HAP-1 (cell line): Measurements from ENCODE around the gene DLEC1.

Source experiments
- DNase-seq, 2 experiments: peaks; one replicate each; pipeline ENCODE4 v3.0.0-alpha.2; 2016 to 2020; ENCODE audit warnings: low spot score in 2 of 2
- H3K27me3 ChIP-seq: fragments of 250-450 bp; sonication (Bioruptor Pico); 2 replicates; pipeline ENCODE4 v1.5.1; 2020; ENCODE audit warnings: low read depth, mild to moderate bottlenecking, moderate library complexity
- H3K36me3 ChIP-seq: fragments of 250-450 bp; sonication (Bioruptor Pico); replicated peaks from 2 replicates; pipeline ENCODE4 v1.5.1; 2020; ENCODE audit warnings: mild to moderate bottlenecking
- H3K4me1 ChIP-seq: fragments of 250-450 bp; sonication (Bioruptor Pico); 2 replicates; pipeline ENCODE4 v1.5.1; 2020; ENCODE audit warnings: mild to moderate bottlenecking
- H3K4me3 ChIP-seq: fragments of 250-450 bp; sonication (Bioruptor Pico); 2 replicates; pipeline ENCODE4 v1.5.1; 2020; ENCODE audit warnings: mild to moderate bottlenecking, moderate library complexity
- H3K9me3 ChIP-seq: fragments of 250-450 bp; sonication (Bioruptor Pico); 2 replicates; pipeline ENCODE4 v1.5.1; 2020; ENCODE audit warnings: mild to moderate bottlenecking, moderate library complexity
- in situ Hi-C: fragments of 300-500 bp; cut with MboI; formaldehyde crosslinking; loops from 3 replicates; pipeline ENCODE4 v1.14.3; 2020; ENCODE audit warnings: low sequenced_read_pairs, inconsistent platforms, mixed read lengths

DLEC1 gene

DNA sequence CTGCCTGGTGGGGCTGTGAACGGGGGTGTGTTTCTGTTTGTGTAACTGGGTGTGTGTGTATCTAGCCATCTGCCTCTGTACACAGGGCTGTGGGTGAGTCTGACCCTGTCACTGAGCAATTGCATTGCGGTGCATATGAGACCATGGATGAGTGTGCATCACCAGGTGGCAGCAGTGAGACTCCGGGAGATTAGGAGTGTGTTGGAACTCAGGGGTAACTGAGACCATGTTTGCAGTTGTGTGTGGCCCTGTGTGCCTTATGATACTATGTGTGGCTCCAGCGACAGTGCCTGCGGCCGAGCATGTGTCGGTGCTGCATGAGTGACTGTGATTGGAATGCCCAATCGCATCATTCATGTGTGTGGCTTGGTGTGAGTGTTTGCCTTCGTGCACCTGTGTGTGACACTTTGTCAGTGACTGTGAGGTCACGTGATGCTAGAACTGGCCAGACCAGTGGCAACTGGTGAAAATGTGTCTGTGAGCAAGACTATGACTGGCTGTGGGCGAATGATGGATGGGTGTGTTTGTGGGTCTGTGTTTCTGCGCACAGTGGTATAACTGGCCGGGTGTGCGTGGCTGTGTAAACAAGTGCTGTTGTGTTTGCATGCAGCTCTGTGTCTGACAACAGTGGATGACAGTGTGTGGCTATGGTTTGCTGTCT lies 34.5 kb upstream of the DLEC1 start:
- Histone ChIP-seq H3K36me3 (peaks cover 21% of the 10 kb centered on the region), H3K4me1 (no peaks in the 10 kb centered on the region), H3K4me3 (no peak overlapping the region), H3K9me3 (no peaks in the 10 kb centered on the region), H3K27me3 (no peaks in the 10 kb centered on the region)
- in situ Hi-C loops: no loop called here
- peak; percentile 29 to 77 for DNase-seq

DNA sequence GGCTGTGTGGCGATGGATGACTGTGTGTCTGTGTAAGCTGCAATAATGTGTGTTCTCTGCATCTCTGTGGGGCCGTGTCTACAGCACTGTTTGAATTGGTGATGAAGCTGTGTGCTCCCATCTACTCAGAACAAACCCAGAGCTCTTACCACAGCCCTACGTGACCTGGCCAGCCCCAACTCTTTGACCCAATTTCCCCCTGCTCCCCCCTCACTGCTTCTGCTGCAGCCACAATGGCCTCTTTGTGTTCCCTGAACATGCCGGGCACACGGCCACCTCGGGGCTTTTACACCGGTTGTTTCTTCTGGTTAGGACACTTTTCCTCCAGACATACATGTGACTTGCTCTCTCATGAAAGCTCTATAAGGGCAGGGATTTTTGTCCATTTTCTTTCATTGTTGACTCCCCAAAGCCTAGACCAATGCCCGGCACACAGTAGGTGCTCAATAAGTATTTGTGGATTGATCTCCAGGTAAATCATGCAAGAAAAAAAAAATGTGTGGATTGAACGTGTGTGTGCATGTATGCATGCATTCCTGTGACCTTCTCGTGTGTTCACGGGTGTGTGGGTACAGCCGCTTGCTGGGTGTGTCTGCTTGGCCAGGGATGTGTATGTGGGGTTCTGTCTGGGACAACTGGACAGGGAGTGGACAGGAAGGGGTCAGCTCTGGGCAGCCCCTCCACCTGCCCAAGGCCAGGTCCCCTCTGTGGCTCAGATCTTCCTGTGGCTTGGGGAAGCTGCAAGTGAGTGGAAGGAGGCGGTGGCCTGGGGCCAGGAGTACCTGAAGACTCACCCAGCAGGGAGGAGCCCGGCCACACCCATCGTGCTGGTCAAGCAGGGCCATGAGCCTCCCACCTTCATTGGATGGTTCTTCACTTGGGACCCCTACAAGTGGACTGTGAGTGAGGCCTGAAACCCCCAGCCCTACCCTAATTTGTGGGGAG lies 33.7 kb upstream of the DLEC1 start:
- H3K4me3 ChIP-seq: no peak overlapping the region
- DNase-seq: no peak
- H3K36me3 ChIP-seq: peaks cover 18% of the 10 kb centered on the region
- in situ Hi-C loops: no loop called here
- H3K9me3 ChIP-seq: no peaks in the 10 kb centered on the region
- no peaks in the 10 kb centered on the region for H3K27me3 ChIP-seq
- H3K4me1 ChIP-seq: no peaks in the 10 kb centered on the region

DNA sequence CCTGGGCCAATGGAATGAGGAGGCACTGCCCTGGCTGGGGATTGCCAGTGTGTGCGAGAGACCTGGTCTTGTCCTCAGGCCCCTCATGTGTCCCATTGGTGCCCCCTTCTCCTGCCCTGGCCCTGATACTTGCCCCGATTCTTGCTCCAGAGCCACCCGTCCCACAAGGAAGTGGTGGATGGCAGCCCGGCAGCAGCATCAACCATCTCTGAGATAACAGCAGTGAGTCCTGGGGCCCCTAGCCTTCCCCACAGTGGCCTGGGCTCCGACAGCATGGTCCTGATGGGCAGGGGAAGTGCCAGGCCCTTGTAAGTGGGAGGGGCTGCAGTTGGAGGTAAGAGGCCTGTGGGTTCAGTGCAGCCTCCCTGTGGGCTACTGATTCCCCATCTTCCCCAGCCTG lies 33.0 kb upstream of the DLEC1 start:
- DNase-seq: no peak
- Histone ChIP-seq H3K27me3 (no peaks in the 10 kb centered on the region), H3K36me3 (peaks cover 18% of the 10 kb centered on the region), H3K9me3 (no peaks in the 10 kb centered on the region), H3K4me3 (no peak overlapping the region), H3K4me1 (no peaks in the 10 kb centered on the region)
- in situ Hi-C loops: no loop called here

DNA sequence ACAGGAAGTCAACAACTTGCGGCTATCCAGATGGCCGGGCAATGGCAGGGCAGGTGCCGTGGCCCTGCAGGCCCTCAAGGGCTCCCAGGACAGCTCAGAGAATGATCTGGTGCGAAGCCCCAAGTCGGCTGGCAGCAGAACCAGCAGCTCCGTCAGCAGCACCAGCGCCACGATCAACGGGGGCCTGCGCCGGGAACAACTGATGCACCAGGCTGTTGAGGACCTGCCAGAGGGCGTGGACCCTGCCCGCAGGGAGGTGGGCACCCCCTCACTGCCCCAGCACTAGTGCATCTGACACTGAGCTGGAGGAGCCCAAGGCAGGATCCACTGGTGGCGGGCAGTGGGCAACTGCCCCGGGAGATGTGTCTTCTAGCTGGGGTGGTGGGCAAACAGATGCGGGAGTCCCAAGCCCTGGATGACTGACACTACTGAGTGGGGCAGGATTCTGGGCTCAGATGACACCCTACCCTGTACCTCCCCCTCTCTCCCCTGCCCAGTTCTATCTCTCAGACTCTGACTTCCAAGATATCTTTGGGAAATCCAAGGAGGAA lies 32.5 kb upstream of the DLEC1 start:
- peaks cover 18% of the 10 kb centered on the region for H3K36me3 ChIP-seq
- H3K27me3 ChIP-seq: no peaks in the 10 kb centered on the region
- DNase-seq: no peak
- no peaks in the 10 kb centered on the region for H3K4me1 ChIP-seq
- H3K4me3 ChIP-seq: no peak overlapping the region
- in situ Hi-C loops: no loop called here
- H3K9me3 ChIP-seq: no peaks in the 10 kb centered on the region

DNA sequence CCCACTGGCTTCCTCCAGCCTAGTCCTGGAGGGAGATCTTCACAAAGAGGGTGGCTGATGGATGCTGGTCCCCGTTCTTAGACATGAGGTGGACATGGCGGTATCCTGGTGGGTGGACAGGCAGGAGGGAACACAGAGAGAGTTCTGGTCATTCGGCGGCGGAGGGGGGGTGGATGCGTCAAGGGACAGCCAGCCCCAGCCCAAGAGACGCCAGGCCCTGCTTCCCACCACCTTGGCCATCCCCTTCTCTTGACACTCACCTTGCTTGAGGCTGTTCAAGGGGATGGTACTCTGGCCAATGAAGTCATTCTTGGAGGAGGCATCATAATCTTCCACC lies 31.3 kb upstream of the DLEC1 start:
- no peaks in the 10 kb centered on the region for H3K27me3 ChIP-seq
- no peak overlapping the region for H3K4me3 ChIP-seq
- no peaks in the 10 kb centered on the region for H3K4me1 ChIP-seq
- in situ Hi-C loops: no loop called here
- DNase-seq: no peak
- H3K36me3 ChIP-seq: peaks cover 15% of the 10 kb centered on the region
- no peaks in the 10 kb centered on the region for H3K9me3 ChIP-seq

DNA sequence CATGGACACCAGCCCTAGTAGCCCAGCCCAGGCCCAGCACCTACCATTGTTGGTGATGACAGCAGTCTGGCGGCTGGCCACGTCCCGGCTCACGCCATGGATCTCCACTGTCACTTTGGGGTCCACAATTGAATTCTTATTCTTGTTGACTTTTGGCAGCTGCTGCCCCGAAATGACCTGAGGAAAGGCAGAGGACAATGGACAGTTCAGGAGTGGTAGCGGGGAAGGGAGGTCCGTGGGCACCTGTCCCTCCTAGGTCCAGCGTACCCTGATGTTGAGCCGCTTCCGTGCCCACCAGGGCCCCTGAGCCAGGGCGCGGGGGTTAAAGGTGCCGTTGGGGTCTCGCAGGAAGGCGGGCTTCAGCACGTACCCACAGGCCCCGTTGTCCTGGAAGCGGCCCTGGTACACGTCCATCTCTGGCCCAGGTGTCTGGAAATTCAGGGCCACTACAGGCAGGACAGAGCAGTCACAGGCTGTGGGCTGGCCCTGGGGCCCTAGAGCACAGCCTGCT lies 30.8 kb upstream of the DLEC1 start:
- peaks cover 10% of the 10 kb centered on the region for H3K36me3 ChIP-seq
- H3K27me3 ChIP-seq: no peaks in the 10 kb centered on the region
- in situ Hi-C loops: no loop called here
- no peaks in the 10 kb centered on the region for H3K4me1 ChIP-seq
- no peak for DNase-seq
- no peaks in the 10 kb centered on the region for H3K9me3 ChIP-seq
- no peak overlapping the region for H3K4me3 ChIP-seq

DNA sequence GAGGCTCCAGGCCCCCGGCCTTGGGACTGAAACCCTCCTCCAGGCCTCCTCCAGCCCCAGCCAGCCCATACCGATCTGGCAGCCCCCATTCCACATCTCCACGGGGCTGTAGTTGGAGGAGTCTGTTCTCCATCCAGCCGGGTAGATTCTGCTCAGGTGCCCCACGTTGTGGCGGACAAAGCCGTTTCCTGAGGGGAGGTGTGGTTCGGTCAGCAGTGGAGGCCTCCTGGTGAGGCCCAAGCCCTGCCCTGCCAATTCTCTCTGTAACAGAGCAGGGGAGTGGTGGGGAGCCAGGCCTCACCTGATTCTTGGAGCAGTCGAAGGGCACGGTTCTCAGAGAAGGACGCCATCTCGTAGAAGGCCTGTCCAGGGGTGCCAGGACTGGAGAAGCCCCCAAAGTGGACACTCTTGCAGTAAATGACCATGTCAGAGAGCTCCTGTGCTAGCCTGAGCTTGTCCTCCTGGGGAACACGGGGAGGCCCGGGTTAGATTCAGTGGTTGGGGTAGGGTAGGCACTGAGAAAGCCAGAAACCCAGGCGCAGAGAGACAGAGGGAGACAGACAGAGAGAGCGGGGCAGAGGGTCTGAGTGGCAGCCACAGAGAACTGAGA lies 29.9 kb upstream of the DLEC1 start:
- Histone ChIP-seq H3K4me1 (no peaks in the 10 kb centered on the region), H3K36me3 (peaks cover 13% of the 10 kb centered on the region), H3K9me3 (no peaks in the 10 kb centered on the region), H3K4me3 (no peak overlapping the region), H3K27me3 (no peaks in the 10 kb centered on the region)
- DNase-seq: no peak
- in situ Hi-C loops: no loop called here

DNA sequence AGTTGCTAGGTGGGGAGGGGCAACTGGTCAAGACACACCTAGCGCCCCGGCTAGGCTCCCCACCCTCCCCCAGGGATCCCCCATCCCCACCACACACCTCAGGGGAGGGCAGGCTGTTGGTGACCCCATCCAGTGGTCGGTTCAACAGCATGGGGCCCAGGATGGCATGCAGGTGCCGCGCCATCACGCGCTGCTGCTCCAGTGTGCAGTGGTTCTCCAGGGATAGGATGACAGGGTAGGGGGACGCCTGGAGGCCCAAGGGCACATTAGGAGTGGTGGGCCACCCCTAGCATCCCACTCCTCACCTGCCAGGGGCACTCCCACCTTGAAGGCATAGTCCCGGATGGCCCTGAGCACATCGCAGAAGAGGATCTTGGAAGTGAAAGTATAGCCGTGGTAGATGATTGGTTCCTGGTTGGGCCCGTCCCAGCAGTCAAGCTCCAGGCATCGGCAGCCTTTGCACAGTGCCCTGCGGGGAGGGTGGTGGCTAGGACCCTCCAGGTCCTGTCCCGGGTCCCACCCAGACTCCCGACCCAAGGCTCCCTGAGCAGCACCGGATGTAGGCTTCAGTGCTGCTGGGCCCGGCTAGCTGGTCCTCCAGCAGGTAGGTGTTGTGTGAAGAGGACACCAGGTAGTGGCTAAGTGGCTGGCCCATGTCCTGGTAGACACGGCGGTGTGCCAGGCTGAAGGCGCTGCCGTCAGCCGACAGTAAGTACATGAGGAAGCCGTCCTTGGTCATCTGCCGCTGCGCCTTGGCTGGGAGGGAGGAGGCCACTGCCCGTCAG lies 29.0 kb upstream of the DLEC1 start:
- no peak for DNase-seq
- Histone ChIP-seq H3K9me3 (no peaks in the 10 kb centered on the region), H3K27me3 (no peaks in the 10 kb centered on the region), H3K36me3 (peaks cover 13% of the 10 kb centered on the region), H3K4me3 (no peak overlapping the region), H3K4me1 (no peaks in the 10 kb centered on the region)
- in situ Hi-C loops: no loop called here

DNA sequence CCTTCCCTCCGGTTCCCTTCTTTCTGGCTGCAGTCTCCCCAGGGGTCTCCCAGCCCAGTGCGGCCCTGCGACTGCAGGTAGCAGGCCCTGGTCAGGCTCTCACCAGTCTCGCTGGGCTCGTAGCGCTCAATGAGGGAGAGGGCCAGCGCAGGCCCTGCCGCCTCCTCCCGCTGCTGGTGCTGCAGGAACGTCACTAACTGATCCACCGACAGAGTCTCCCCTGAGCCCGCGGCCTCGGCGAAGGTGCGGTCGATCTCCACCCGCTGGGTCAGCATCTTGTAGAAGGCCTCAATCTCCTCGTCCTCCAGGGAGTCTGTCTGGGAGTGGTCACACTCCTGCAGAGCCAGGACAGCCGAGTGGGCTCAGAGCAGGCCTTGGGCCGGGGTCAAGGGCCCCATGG lies 27.9 kb upstream of the DLEC1 start:
- Histone ChIP-seq H3K4me3 (no peak overlapping the region), H3K9me3 (no peaks in the 10 kb centered on the region), H3K36me3 (peaks cover 16% of the 10 kb centered on the region), H3K27me3 (no peaks in the 10 kb centered on the region), H3K4me1 (no peaks in the 10 kb centered on the region)
- in situ Hi-C loops: no loop called here
- DNase-seq: no peak

DNA sequence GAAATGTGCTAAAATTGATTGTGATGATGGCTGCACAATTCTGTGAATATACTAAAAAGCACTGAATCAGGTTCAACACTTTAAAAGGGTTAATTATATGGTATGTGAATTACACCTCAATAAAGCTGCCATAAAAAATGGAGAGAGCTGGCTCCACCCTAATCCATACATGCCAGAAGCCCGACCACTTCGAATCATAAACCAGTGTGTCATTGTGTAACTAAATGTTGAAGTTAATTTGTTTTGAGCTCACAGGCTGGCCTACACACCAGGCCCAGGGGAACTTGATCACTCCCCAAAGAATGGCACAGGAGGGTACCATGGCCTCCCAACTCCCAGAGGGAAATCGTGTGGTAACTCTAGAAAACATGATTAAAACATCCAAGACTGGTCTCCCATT lies 23.5 kb upstream of the DLEC1 start:
- H3K4me3 ChIP-seq: no peak overlapping the region
- peaks cover 6% of the 10 kb centered on the region for H3K36me3 ChIP-seq
- H3K27me3 ChIP-seq: no peaks in the 10 kb centered on the region
- no peaks in the 10 kb centered on the region for H3K9me3 ChIP-seq
- H3K4me1 ChIP-seq: no peaks in the 10 kb centered on the region
- no peak for DNase-seq
- in situ Hi-C loops: no loop called here

DNA sequence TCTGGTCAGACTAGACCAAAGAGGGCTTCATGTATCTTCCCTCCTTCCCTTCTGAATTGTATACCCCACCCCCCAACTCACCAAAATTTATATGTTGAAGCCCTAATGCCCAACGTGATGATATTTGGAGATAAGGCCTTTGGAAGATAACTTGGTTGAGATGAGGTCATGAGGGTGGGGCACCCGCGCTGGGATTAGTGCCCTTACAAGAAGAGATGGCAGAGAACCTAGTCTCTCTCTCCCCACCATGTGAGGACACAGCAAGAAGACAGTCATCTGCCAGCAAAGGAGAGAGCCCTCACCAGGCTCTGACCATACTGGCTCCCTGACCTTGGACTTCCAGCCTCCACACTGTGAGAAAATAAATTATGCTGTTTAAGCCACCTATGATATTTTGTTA lies 23.0 kb upstream of the DLEC1 start:
- no peaks in the 10 kb centered on the region for H3K4me1 ChIP-seq
- H3K4me3 ChIP-seq: no peak overlapping the region
- no peaks in the 10 kb centered on the region for H3K27me3 ChIP-seq
- H3K9me3 ChIP-seq: no peaks in the 10 kb centered on the region
- in situ Hi-C loops: no loop called here
- DNase-seq: no peak
- H3K36me3 ChIP-seq: peaks cover 6% of the 10 kb centered on the region

DNA sequence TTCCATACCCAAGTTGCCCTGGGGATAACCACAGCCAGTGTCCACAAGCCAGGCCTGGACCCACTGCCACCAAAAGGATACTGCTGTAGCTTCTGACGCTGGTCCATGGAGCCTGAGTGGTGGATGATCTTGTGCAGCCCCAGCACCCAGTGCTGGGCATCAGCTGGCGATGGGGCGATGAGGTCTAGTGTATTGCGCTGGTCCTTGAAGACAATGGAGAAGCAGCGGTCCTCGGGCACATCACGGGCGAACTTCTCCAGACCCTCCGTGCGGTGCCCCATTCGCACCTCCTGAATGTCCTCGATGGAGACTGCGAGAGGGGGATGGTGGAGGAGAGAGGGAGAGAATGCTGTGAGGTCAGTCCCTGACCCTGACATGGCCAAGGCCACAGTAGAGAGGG lies 22.6 kb upstream of the DLEC1 start:
- peaks cover 6% of the 10 kb centered on the region for H3K36me3 ChIP-seq
- no peak for DNase-seq
- H3K27me3 ChIP-seq: no peaks in the 10 kb centered on the region
- H3K4me1 ChIP-seq: no peaks in the 10 kb centered on the region
- no peaks in the 10 kb centered on the region for H3K9me3 ChIP-seq
- no peak overlapping the region for H3K4me3 ChIP-seq
- in situ Hi-C loops: no loop called here

DNA sequence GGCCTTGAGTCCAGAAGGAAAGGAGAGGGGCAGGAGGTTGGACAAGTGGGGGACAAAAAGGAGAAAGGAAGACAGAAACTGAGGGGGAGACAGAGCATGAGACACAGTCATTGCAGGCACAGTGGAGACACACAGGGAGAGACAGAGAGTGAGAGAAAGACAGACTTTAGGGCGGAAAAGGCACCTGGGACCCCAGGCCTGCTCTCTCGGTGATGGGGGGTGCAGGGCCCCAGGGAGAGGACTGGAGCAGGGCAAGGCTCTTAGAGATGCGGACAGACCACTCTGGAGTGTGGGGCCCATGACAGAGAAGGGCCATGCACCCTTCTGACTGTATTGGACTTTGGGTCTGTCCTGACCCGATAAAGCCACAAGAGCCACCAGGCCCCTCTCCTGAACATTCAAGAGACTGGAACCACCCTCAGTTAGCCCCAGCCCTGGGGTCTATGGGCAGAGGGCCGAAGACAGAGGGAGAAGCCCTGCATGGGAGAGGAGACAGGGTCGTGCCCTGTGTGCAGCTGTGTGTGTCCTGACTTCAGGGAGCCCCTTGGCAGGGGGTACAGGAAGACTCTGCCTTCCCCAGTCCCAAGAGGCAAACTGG lies 22.1 kb upstream of the DLEC1 start:
- no peak for DNase-seq

More for the DNA sequence above, 22.1 kb upstream of the DLEC1 start:
- H3K4me1 ChIP-seq: no peaks in the 10 kb centered on the region
- H3K9me3 ChIP-seq: no peaks in the 10 kb centered on the region
- H3K4me3 ChIP-seq: no peak overlapping the region
- no peaks in the 10 kb centered on the region for H3K27me3 ChIP-seq
- H3K36me3 ChIP-seq: peaks cover 6% of the 10 kb centered on the region
- in situ Hi-C loops: no loop called here
